GM23338 (cell line): ENCODE results near the gene VOPP1. TPM values are rescaled to one million over a fixed set of nuclear protein-coding genes. Genes with fewer than 3 reads are reported as not detected.

Source experiments
- ATAC-seq: fragments of 200-7000 bp; cut with Tn5 transposase; 3 replicates; pipeline ENCODE4 v1.9.1; 2020
- DNase-seq: peaks from one replicate; pipeline ENCODE4 v3.0.0-alpha.2; 2015; ENCODE audit warnings: low spot score
- H2AFZ ChIP-seq: fragments of 200-600 bp; sonication (generic); 2 replicates; pipeline ENCODE4 v1.8.0; 2016; ENCODE audit warnings: antibody characterized with exemption, mild to moderate bottlenecking, moderate library complexity
- H3F3A ChIP-seq: fragments of 200-600 bp; sonication (generic); replicated peaks from 2 replicates; pipeline ENCODE4 v1.8.0; 2017; ENCODE audit warnings: antibody characterized with exemption, mixed run types, low read depth
- H3K27ac ChIP-seq: fragments of 200-600 bp; sonication (generic); 2 replicates; pipeline ENCODE4 v1.6.1; 2016; ENCODE audit warnings: low read depth
- H3K27me3 ChIP-seq: fragments of 200-600 bp; sonication (generic); 2 replicates; pipeline ENCODE4 v1.8.0; 2016; ENCODE audit warnings: mild to moderate bottlenecking, mixed run types, moderate library complexity; ENCODE audit not compliant: insufficient read depth
- H3K36me3 ChIP-seq: fragments of 200-600 bp; sonication (generic); 2 replicates; pipeline ENCODE4 v1.8.0; 2016; ENCODE audit warnings: mild to moderate bottlenecking; ENCODE audit not compliant: insufficient read depth
- H3K4me1 ChIP-seq: fragments of 200-600 bp; sonication (generic); 2 replicates; pipeline ENCODE4 v1.8.0; 2016; ENCODE audit warnings: mild to moderate bottlenecking, moderate library complexity; ENCODE audit not compliant: insufficient read depth
- H3K4me2 ChIP-seq: fragments of 200-600 bp; sonication (generic); 2 replicates; pipeline ENCODE4 v1.7.1; 2017; ENCODE audit warnings: mixed run types
- H3K4me3 ChIP-seq: fragments of 200-600 bp; sonication (generic); 2 replicates; pipeline ENCODE4 v1.6.1; 2016; ENCODE audit warnings: mixed run types
- H3K79me2 ChIP-seq: fragments of 200-600 bp; sonication (generic); replicated peaks from 2 replicates; pipeline ENCODE4 v1.8.0; 2017; ENCODE audit warnings: mild to moderate bottlenecking; ENCODE audit not compliant: insufficient read depth
- H3K9me2 ChIP-seq: fragments of 200-600 bp; sonication (generic); 2 replicates; pipeline ENCODE4 v1.8.0; 2017; ENCODE audit not compliant: insufficient read depth
- H4K20me1 ChIP-seq: fragments of 200-600 bp; sonication (generic); replicated peaks from 2 replicates; pipeline ENCODE4 v1.8.0; 2017; ENCODE audit warnings: mild to moderate bottlenecking; ENCODE audit not compliant: insufficient read depth
- H3K27ac Mint-ChIP-seq: 2 replicates; pipeline ENCODE4 v1.8.0; 2020; ENCODE audit warnings: inconsistent platforms, mild to moderate bottlenecking, moderate library complexity, mixed read lengths
- H3K27me3 Mint-ChIP-seq: 3 replicates; pipeline ENCODE4 v1.8.0; 2022; ENCODE audit warnings: low read depth, mild to moderate bottlenecking, moderate library complexity, mixed read lengths, inconsistent platforms; ENCODE audit not compliant: insufficient read depth, poor library complexity
- H3K36me3 Mint-ChIP-seq: 3 replicates; pipeline ENCODE4 v1.8.0; 2021; ENCODE audit warnings: low read depth, mild to moderate bottlenecking, inconsistent platforms, moderate library complexity, mixed read lengths
- H3K4me1 Mint-ChIP-seq: 3 replicates; pipeline ENCODE4 v1.8.0; 2020; ENCODE audit warnings: mild to moderate bottlenecking, inconsistent platforms, mixed read lengths
- H3K4me3 Mint-ChIP-seq: 3 replicates; pipeline ENCODE4 v1.8.0; 2021; ENCODE audit warnings: moderate library complexity, mild to moderate bottlenecking, inconsistent platforms, mixed read lengths
- H3K9me3 Mint-ChIP-seq: 3 replicates; pipeline ENCODE4 v1.8.0; 2020; ENCODE audit warnings: moderate library complexity, mild to moderate bottlenecking, inconsistent platforms, mixed read lengths
- CTCF ChIP-seq, 2 experiments: fragments of 200-600 bp in 1 of 2; sonication (generic) in 1 of 2; conservative IDR thresholded peaks; 2 replicates each; pipeline versions ENCODE4 v1.5.1 to v1.6.1; 2016 to 2017; ENCODE audit warnings: antibody characterized with exemption in 2 of 2, low read depth in 2 of 2, mild to moderate bottlenecking in 2 of 2, moderate library complexity in 1 of 2
- EZH2 ChIP-seq: fragments of 200-600 bp; sonication (generic); IDR thresholded peaks from one replicate; pipeline ENCODE4 v1.8.0; 2017; ENCODE audit warnings: antibody characterized with exemption, mild to moderate bottlenecking, low read depth; ENCODE audit not compliant: unreplicated experiment
- EZH2phosphoT487 ChIP-seq: fragments of 200-600 bp; sonication (generic); IDR thresholded peaks from one replicate; pipeline ENCODE4 v1.8.1; 2018; ENCODE audit warnings: antibody characterized with exemption; ENCODE audit not compliant: unreplicated experiment
- JUNB ChIP-seq: IDR thresholded peaks from one replicate; pipeline ENCODE4 v1.6.1; 2016; ENCODE audit warnings: antibody characterized with exemption; ENCODE audit not compliant: unreplicated experiment
- POLR2AphosphoS5 ChIP-seq: IDR thresholded peaks from 2 replicates; pipeline ENCODE4 v1.6.1; 2016; ENCODE audit warnings: antibody characterized with exemption, low read depth
- REST ChIP-seq: IDR thresholded peaks from one replicate; pipeline ENCODE4 v1.6.1; 2018; ENCODE audit warnings: antibody characterized with exemption; ENCODE audit not compliant: unreplicated experiment
- STAT1 ChIP-seq: IDR thresholded peaks from one replicate; pipeline ENCODE4 v1.6.1; 2016; ENCODE audit warnings: antibody characterized with exemption; ENCODE audit not compliant: unreplicated experiment
- ZNF114 ChIP-seq: fragments of 250-450 bp; sonication (Bioruptor Pico); IDR thresholded peaks from 2 replicates; pipeline ENCODE4 v1.5.0; 2020; ENCODE audit warnings: mild to moderate bottlenecking, moderate library complexity
- ZNF331 ChIP-seq: fragments of 250-450 bp; sonication (Bioruptor Pico); IDR thresholded peaks from 2 replicates; pipeline ENCODE4 v1.5.0; 2020; ENCODE audit warnings: low read depth, mild to moderate bottlenecking, moderate library complexity
- polyA plus RNA-seq: library from polyadenylated mRNA; unstranded; fragments of >200 nt; fragmentation: Nextera tagmentation; extraction: Ambion mirVana; gene quantifications from 2 replicates; pipeline ENCODE4 v1.2.1, GENCODE V29; 2016
- total RNA-seq: library from RNA; depleted of rRNA; stranded (reverse); fragments of >200 nt; shearing (Covaris generic); gene quantifications from 2 replicates; pipeline ENCODE4 v1.2.3, GENCODE V29; 2014

VOPP1 gene
- total and polyA plus RNA-seq, 2 experiments from 2014 or later, result 28.2 to 73.7 TPM

- Histone ChIP-seq H3K36me3 (no peaks in the 10 kb centered on the region; the same call in 1 of the 2 replicates), H3K27ac (no peak overlapping the region), H3K4me3 (no peak overlapping the region), H2AFZ (no peak overlapping the region), H3K9me2 (no peaks in the 10 kb centered on the region), H3K4me1 (no peaks in the 10 kb centered on the region; the same call in 1 of the 2 replicates), H3K27me3 (no peaks in the 10 kb centered on the region), H4K20me1 (peaks cover 15% of the 10 kb centered on the region), H3K4me2 (no peak overlapping the region), H3F3A (no peaks in the 10 kb centered on the region), H3K79me2 (peaks cover 41% of the 10 kb centered on the region)
- no peak for TF ChIP-seq EZH2
- TF ChIP-seq CTCF (conservative IDR thresholded peaks at IDR 0.05; ENCODE audit: low read depth in 2 of 2), result no peak
- TF ChIP-seq REST, result no peak
- DNase-seq (no peak), ATAC-seq (no peak)
- Mint-ChIP-seq H3K27ac (peak overlapping the region; percentile 0; the same call in 1 of the 2 replicates), H3K9me3 (no peaks in the 10 kb centered on the region), H3K27me3 (peaks cover 5% of the 10 kb centered on the region), H3K36me3 (peaks cover 12% of the 10 kb centered on the region; the same call in 2 of the 3 replicates), H3K4me3 (no peak overlapping the region), H3K4me1 (peaks cover 39% of the 10 kb centered on the region)
These were observed 72.7 kb downstream of the VOPP1 start for GRCh38 chr7:55499591-55499990.

GRCh38 chr7:55498770-55499169 lies 73.5 kb downstream of the VOPP1 start:
- no peak overlapping the region for H3K4me2 ChIP-seq
- Mint-ChIP-seq H3K27ac (peak overlapping the region; percentile 55; the same call in 1 of the 2 replicates), H3K4me1 (peaks cover 32% of the 10 kb centered on the region), H3K36me3 (peaks cover 12% of the 10 kb centered on the region; the same call in 2 of the 3 replicates), H3K27me3 (peaks cover 5% of the 10 kb centered on the region), H3K9me3 (no peaks in the 10 kb centered on the region), H3K4me3 (no peak overlapping the region)
- H3F3A ChIP-seq, result no peaks in the 10 kb centered on the region
- no peak for DNase-seq
- no peak overlapping the region for H2AFZ ChIP-seq
- peaks cover 11% of the 10 kb centered on the region; the same call in 1 of the 2 replicates for H4K20me1 ChIP-seq
- H3K9me2 ChIP-seq, result no peaks in the 10 kb centered on the region
- H3K27me3 ChIP-seq, result no peaks in the 10 kb centered on the region
- H3K36me3 ChIP-seq, result no peaks in the 10 kb centered on the region; the same call in 1 of the 2 replicates
- H3K27ac ChIP-seq, result no peak overlapping the region
- H3K4me1 ChIP-seq, result no peaks in the 10 kb centered on the region; the same call in 1 of the 2 replicates
- ATAC-seq, result no peak; the same call in 1 of the 3 replicates
- TF ChIP-seq POLR2AphosphoS5 (no peak), EZH2phosphoT487 (no peak), ZNF114 (CRISPR knock-in tag) (no peak), EZH2 (no peak), JUNB (no peak), ZNF331 (CRISPR knock-in tag) (no peak), STAT1 (no peak)
- no peak overlapping the region for H3K4me3 ChIP-seq
- peaks cover 38% of the 10 kb centered on the region for H3K79me2 ChIP-seq
